ENCODE data around the gene LRRK2.

GRCh38 chr12:40194846-40195245 lies 30.0 kb upstream of the LRRK2 start:
- TF ChIP-seq POLR2A (IDR thresholded peaks at IDR 0.05) (no peak), CTCF (IDR thresholded peaks at IDR 0.05) (no peak)

Data from vagina (tissue), 2 donors.